ENCODE results near the gene SEPTIN12. TPM values are rescaled to one million over a fixed set of nuclear protein-coding genes. Genes with fewer than 3 reads are reported as not detected.

SEPTIN12 gene
- total RNA-seq, 2 donors from 2014 or later, result not detected

DNA sequence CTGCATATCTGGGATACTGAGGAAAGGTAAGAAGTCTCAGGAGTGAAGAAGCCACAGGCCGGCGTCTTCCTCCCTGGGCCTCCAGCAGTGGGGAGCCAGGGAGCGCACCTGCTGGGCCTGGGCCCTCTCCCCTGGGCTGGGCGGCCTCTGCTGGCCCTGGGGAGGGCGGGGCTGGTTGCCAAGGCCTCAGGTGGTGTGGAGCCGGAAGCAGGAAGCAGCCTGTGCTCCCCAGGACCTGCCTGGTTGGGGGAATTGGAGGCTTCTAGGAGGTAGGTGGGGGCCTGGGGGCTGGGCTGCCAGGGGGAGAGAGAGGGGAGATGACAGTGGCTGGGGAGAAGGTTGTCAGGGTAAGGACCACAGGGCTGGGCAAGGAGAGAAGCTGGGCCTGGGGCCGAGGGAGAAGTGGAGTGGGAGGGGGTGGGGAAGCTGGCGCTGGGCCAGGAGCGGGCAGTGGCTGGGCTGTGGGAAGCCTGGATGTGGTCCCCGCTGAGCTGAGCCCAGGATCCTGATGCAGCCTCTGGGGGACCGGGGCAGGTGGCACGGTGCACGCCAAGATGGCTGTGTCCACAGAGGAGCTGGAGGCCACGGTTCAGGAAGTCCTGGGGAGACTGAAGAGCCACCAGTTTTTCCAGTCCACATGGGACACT, 7.2 kb upstream of the SEPTIN12 start, which contains the start of gene SMIM22:
TSS of gene SMIM22 (plus strand) at position 189 of the 647 bp plus-strand sequence. CDS start at position 555, 366 bp downstream.
- TF ChIP-seq, protein P1, sequence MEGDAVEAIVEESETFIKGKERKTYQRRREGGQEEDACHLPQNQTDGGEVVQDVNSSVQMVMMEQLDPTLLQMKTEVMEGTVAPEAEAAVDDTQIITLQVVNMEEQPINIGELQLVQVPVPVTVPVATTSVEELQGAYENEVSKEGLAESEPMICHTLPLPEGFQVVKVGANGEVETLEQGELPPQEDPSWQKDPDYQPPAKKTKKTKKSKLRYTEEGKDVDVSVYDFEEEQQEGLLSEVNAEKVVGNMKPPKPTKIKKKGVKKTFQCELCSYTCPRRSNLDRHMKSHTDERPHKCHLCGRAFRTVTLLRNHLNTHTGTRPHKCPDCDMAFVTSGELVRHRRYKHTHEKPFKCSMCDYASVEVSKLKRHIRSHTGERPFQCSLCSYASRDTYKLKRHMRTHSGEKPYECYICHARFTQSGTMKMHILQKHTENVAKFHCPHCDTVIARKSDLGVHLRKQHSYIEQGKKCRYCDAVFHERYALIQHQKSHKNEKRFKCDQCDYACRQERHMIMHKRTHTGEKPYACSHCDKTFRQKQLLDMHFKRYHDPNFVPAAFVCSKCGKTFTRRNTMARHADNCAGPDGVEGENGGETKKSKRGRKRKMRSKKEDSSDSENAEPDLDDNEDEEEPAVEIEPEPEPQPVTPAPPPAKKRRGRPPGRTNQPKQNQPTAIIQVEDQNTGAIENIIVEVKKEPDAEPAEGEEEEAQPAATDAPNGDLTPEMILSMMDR (IDR thresholded peaks at IDR 0.05), result no peak
- H3K4me1 ChIP-seq, result no peaks in the 10 kb centered on the region
- no peaks in the 10 kb centered on the region for H3K27me3 ChIP-seq
- peak; percentile 87 for DNase-seq
- no peaks in the 10 kb centered on the region for H3K9me3 ChIP-seq
- H3K27ac ChIP-seq, result peak within 1 kb of the TSS; percentile 63
- peak within 1 kb of the TSS; percentile 55 for H3K4me3 ChIP-seq
- intact Hi-C loops (cut with DNase I), result no loop called here
- no peaks in the 10 kb centered on the region for H3K36me3 ChIP-seq
- peak within 1 kb of the TSS; percentile 72 to 83 for H3K9ac ChIP-seq (ENCODE audit: low read depth in 2 of 2, low read length in 2 of 2)

- intact Hi-C loops (cut with DNase I), result no loop called here
- H3K4me1 ChIP-seq, result no peaks in the 10 kb centered on the region
- H3K9me3 ChIP-seq, result no peaks in the 10 kb centered on the region
- H3K9ac ChIP-seq (ENCODE audit: low read depth in 2 of 2, low read length in 2 of 2), result no peak overlapping the region
- no peaks in the 10 kb centered on the region for H3K36me3 ChIP-seq
- H3K27ac ChIP-seq, result no peak overlapping the region
- TF ChIP-seq, protein P1 (IDR thresholded peaks at IDR 0.05), result no peak
- no peak overlapping the region for H3K4me3 ChIP-seq
- DNase-seq, result no peak
- no peaks in the 10 kb centered on the region for H3K27me3 ChIP-seq
Observed at GRCh38 chr16:4792951-4793513, 4.9 kb upstream of the SEPTIN12 start.

DNA sequence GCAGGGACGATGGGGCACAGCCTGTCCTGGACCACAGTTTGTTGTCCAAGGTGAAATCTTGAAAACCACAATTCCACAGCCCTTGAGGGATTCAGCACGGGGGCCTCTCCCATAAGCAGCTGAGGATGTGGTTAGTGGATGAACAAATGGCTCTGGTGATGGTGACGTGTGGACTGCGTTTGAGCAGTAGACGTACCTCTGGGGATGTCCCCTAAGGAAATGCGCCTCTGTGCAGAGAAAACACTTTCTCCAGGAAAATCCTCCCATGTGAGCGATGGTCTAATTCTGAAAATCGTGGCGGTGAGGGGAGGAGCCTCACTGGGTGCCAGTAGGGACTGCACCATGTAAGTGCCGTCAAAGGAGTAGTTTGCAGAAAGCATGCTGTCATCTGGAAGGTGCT, 2.7 kb upstream of the SEPTIN12 start:
- Histone ChIP-seq H3K4me1 (no peaks in the 10 kb centered on the region), H3K27me3 (no peaks in the 10 kb centered on the region), H3K9ac (ENCODE audit: low read depth in 2 of 2, low read length in 2 of 2) (no peak overlapping the region), H3K4me3 (no peak overlapping the region), H3K9me3 (no peaks in the 10 kb centered on the region), H3K27ac (no peak overlapping the region), H3K36me3 (no peaks in the 10 kb centered on the region)
- no peak for DNase-seq
- TF ChIP-seq, protein P1 (IDR thresholded peaks at IDR 0.05), result no peak
- intact Hi-C loops (cut with DNase I), result no loop called here

GRCh38 chr16:4790261-4790660, 2.1 kb upstream of the SEPTIN12 start:
- no peak for DNase-seq
- Histone ChIP-seq H3K9ac (ENCODE audit: low read depth in 2 of 2, low read length in 2 of 2) (peak overlapping the region in 1 of 2 donors; percentile 19), H3K4me1 (no peaks in the 10 kb centered on the region), H3K9me3 (no peaks in the 10 kb centered on the region), H3K27me3 (no peaks in the 10 kb centered on the region), H3K4me3 (no peak overlapping the region), H3K27ac (no peak overlapping the region), H3K36me3 (no peaks in the 10 kb centered on the region)
- intact Hi-C loops (cut with DNase I), result no loop called here
- TF ChIP-seq, protein P1 (IDR thresholded peaks at IDR 0.05), result no peak

DNA sequence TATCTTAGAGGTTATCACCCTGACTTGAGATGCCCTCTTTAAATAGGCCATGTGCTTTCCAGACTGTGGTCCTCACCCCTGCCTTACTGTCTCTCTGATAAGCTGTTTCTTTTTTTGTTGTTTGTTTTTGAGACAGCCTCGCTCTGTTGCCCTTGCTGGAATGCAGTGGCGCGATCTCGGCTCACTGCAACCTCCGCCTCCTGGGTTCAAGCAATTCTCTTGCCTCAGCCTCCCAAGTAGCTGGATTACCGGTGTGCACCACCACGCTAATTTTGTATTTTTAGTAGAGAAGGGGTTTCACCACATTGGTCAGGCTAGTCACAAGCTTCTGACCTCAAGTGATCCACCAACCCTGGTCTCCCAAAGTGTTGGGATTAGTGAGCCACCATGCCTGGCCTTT, 765 bp upstream of the SEPTIN12 start:
- Histone ChIP-seq H3K4me3 (no peak overlapping the region), H3K27me3 (no peaks in the 10 kb centered on the region), H3K36me3 (no peaks in the 10 kb centered on the region), H3K4me1 (no peaks in the 10 kb centered on the region), H3K27ac (no peak overlapping the region), H3K9me3 (no peaks in the 10 kb centered on the region), H3K9ac (ENCODE audit: low read depth in 2 of 2, low read length in 2 of 2) (no peak overlapping the region)
- TF ChIP-seq, protein P1 (IDR thresholded peaks at IDR 0.05), result no peak
- DNase-seq, result no peak
- intact Hi-C loops (cut with DNase I), result no loop called here

Data from colonic mucosa (tissue), 4 donors.